Measurements from ENCODE around the gene TLR10. TPM values are rescaled to one million over a fixed set of nuclear protein-coding genes. Genes with fewer than 3 reads are reported as not detected.

TLR10 gene
- total and polyA plus RNA-seq, 10 donors, result 29.6 to 81.4 (median 50.9) TPM

DNA sequence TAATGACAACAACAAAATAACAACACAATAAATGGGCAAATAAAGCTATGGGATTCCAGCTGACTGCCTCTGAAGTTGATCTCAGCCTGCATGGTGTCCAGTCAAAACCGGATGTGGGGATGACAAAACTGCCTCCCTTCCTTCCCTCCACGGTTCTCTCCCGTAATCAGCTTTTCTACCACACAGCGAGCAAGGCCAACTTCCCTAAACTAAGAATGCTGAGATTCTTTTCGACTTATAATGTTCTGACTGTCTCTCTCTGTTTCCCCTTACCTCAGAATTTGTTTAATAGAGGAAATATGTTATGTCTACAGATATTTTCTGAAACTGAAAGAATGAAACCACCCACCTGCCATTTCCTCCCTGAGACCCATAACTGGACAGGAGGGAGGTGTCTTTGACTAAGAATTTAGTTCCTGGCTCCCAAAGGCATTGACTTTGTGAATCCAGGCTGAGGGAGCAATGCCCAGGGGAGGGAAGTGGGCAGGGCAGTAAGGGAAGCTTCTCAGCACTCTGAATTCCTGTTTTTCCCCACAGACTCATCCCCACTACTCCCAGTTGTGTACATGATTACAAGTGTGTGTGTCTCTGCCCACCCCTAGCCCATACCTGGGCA lies 22.8 kb upstream of the TLR10 start:
- peaks cover 8 to 67% (median 35%) of the 10 kb centered on the region in 6 donors for H3K4me1 ChIP-seq
- peak; percentile 79 for DNase-seq
- peaks cover 0 to 28% (median 17%) of the 10 kb centered on the region in 6 donors for H3K36me3 ChIP-seq
- 4 to 9% (median 6%) methylated on average over 5 of the region's 5 CpGs for WGBS, 5 donors
- H3K27ac ChIP-seq, result peak overlapping the region; percentile 76 to 95 (median 90)
- intact Hi-C loops (cut with DNase I; ENCODE audit: low total_unique reads), result no loop called here
- no peaks in the 10 kb centered on the region for H3K27me3 ChIP-seq (replicated peaks in 1 of 7)
- H3K9me3 ChIP-seq, result peaks cover 0 to 27% (median 17%) of the 10 kb centered on the region in 8 donors
- TF ChIP-seq, protein P1, sequence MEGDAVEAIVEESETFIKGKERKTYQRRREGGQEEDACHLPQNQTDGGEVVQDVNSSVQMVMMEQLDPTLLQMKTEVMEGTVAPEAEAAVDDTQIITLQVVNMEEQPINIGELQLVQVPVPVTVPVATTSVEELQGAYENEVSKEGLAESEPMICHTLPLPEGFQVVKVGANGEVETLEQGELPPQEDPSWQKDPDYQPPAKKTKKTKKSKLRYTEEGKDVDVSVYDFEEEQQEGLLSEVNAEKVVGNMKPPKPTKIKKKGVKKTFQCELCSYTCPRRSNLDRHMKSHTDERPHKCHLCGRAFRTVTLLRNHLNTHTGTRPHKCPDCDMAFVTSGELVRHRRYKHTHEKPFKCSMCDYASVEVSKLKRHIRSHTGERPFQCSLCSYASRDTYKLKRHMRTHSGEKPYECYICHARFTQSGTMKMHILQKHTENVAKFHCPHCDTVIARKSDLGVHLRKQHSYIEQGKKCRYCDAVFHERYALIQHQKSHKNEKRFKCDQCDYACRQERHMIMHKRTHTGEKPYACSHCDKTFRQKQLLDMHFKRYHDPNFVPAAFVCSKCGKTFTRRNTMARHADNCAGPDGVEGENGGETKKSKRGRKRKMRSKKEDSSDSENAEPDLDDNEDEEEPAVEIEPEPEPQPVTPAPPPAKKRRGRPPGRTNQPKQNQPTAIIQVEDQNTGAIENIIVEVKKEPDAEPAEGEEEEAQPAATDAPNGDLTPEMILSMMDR (IDR thresholded peaks at IDR 0.05 in 8 of 11, conservative IDR thresholded peaks at IDR 0.05 in 3 of 11), result peak in 2 of 11 experiments; percentile 7 to 24
- TF ChIP-seq POLR2AphosphoS5 (IDR thresholded peaks at IDR 0.05), result peak in 1 of 3 donors; percentile 84
- TF ChIP-seq POLR2A (IDR thresholded peaks at IDR 0.05), result no peak
- peak overlapping the region in 6 of 8 donors; percentile 40 to 69 (median 44) for H3K4me3 ChIP-seq

DNA sequence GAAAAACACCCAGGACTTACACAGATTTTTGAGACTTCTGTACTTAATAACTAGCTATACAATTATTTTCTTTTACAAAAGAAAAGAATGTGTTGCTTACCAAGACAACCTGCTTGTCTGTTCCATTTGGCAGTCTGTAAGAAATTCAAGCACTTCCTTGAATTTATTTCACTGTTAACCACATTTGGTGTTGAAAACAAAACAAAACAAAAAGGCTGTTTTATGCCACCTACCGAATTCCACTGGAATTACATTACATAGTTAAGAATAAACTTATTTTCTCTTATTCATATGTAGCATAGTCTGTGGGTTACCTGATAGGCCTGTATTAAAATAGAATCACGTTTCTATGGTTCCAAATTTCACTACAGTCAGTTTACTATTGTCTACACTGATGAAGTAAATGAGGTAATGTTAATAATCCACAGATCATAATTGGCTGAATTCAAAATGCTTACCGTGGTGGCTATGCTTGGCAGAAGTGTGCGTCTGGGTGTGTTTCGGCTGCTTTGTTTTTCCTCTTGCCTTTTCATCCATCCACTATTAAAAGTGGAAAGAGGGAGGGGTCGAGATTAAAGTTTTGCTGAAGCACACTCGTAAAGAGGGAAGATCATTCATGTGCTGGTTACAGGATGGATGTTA lies 22.0 kb upstream of the TLR10 start, which contains the start of gene TLR1:
TSS of gene TLR1 (minus strand) at position 138 of the 642 bp plus-strand sequence. CDS start 5,960 bp downstream, outside the sequence.
- intact Hi-C loops (cut with DNase I; ENCODE audit: low total_unique reads), result no loop called here

DNA sequence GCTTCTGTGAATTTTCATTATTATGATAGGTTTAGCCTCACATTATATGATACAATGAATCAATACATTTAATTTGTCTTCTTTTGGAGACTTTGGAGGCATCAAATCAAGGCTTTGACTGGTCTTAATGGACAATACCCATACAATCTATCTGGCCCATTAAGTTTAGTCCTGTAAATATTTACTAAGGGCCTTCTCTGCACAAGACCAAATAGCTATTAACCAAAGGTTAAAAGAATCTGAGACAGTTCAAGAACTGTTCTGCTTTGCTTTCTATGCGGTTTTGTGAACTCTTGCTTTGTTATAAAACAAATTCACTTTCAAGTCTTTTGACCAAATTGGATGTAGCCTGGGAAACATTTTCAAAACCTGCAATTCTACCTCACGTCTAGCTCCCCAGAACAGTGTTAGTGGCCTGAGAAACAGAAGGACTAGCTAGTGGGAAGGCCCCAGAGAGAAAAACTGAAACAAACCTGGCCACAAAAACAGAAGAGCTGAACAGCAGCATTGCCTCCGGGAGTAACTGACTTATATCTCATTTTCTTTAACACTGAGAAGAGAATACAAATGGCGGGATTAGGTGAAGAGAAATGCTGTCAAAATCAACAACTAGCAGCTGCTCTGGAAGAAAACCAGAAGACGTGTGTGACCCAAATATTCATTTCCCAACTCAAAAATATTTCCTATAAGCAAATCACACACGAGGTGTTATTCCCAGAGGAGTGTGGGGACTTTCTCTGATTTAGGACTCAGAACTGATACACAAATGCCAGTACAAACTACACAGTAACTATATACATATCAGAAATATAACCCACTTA lies 21.3 kb upstream of the TLR10 start:
- peaks cover 8 to 66% (median 35%) of the 10 kb centered on the region in 6 donors for H3K4me1 ChIP-seq
- H3K27me3 ChIP-seq (replicated peaks in 1 of 7), result no peaks in the 10 kb centered on the region
- H3K4me3 ChIP-seq, result peak overlapping the region; percentile 32 to 69 (median 42)
- H3K36me3 ChIP-seq, result peaks cover 9 to 44% (median 33%) of the 10 kb centered on the region in 6 donors
- peak overlapping the region; percentile 76 to 95 (median 90) for H3K27ac ChIP-seq
- intact Hi-C loops (cut with DNase I; ENCODE audit: low total_unique reads), result no loop called here
- TF ChIP-seq, protein P1 (IDR thresholded peaks at IDR 0.05 in 8 of 11, conservative IDR thresholded peaks at IDR 0.05 in 3 of 11), result no peak
- no peak for TF ChIP-seq POLR2A (IDR thresholded peaks at IDR 0.05)
- no peak for TF ChIP-seq POLR2AphosphoS5 (IDR thresholded peaks at IDR 0.05)
- WGBS, 5 donors, result 14 to 24% (median 24%) methylated on average over 6 of the region's 6 CpGs
- no peak for DNase-seq
- peaks cover 0 to 42% (median 33%) of the 10 kb centered on the region in 8 donors for H3K9me3 ChIP-seq

More for the DNA sequence above, 22.0 kb upstream of the TLR10 start, which contains the start of gene TLR1:
- no peak for DNase-seq
- H3K36me3 ChIP-seq, result peaks cover 4 to 37% (median 26%) of the 10 kb centered on the region in 6 donors
- H3K9me3 ChIP-seq, result peaks cover 0 to 35% (median 25%) of the 10 kb centered on the region in 8 donors
- 27 to 32% (median 28%) methylated on average over 7 of the region's 7 CpGs for WGBS, 5 donors
- no peaks in the 10 kb centered on the region for H3K27me3 ChIP-seq (replicated peaks in 1 of 7)
- peak within 1 kb of the TSS; percentile 76 to 95 (median 90) for H3K27ac ChIP-seq
- TF ChIP-seq, protein P1 (IDR thresholded peaks at IDR 0.05 in 8 of 11, conservative IDR thresholded peaks at IDR 0.05 in 3 of 11), result peak; percentile 40 to 84 (median 73)
- TF ChIP-seq POLR2A (IDR thresholded peaks at IDR 0.05), result no peak
- peaks cover 8 to 69% (median 35%) of the 10 kb centered on the region in 6 donors for H3K4me1 ChIP-seq
- H3K4me3 ChIP-seq, result peak within 1 kb of the TSS; percentile 32 to 69 (median 42)
